Effector memory CD8-positive, alpha-beta T cell (primary cell): ENCODE measurements around the gene ARV1.
A peak's percentile ranks its signal among the peaks of the same experiment; 100 is the strongest.

Experiments used
- ATAC-seq: fragments of 150-1000 bp; cut with Tn5 transposase; replicated peaks from 2 replicates; pipeline ENCODE4 v1.10.0; 2021; ENCODE audit warnings: mild to moderate bottlenecking, moderate library complexity
- DNase-seq, 3 experiments: peaks; one replicate each; pipeline ENCODE4 v3.0.0; 2021
- H3K27ac Mint-ChIP-seq, 2 donors: one replicate each; pipeline ENCODE4 v1.8.0; 2022; ENCODE audit warnings: mild to moderate bottlenecking in 2 of 2, mixed read lengths in 2 of 2, moderate library complexity in 2 of 2
- H3K27me3 Mint-ChIP-seq, 2 donors: one replicate each; pipeline ENCODE4 v1.8.0; 2022; ENCODE audit warnings: mixed read lengths in 2 of 2
- H3K36me3 Mint-ChIP-seq: one replicate; pipeline ENCODE4 v1.8.0; 2022; ENCODE audit warnings: mild to moderate bottlenecking, moderate library complexity, mixed read lengths; ENCODE audit not compliant: insufficient read depth
- H3K4me1 Mint-ChIP-seq, 2 donors: one replicate each; pipeline ENCODE4 v1.8.0; 2022; ENCODE audit warnings: low read depth in 2 of 2, mixed read lengths in 2 of 2
- H3K4me3 Mint-ChIP-seq, 2 donors: one replicate each; pipeline ENCODE4 v1.8.0; 2022; ENCODE audit warnings: mild to moderate bottlenecking in 2 of 2, mixed read lengths in 2 of 2, moderate library complexity in 2 of 2
- H3K9me3 Mint-ChIP-seq, 2 donors: one replicate each; pipeline ENCODE4 v1.8.0; 2022; ENCODE audit warnings: mixed read lengths in 2 of 2
- total RNA-seq, 9 experiments: gene quantifications; one replicate each; lab custom pipeline; 2026; lab: John Stamatoyannopoulos, UW

The ARV1 gene
- 4.7 to 14.5 (median 11.0) reads per million in 9 experiments for total RNA-seq

DNA sequence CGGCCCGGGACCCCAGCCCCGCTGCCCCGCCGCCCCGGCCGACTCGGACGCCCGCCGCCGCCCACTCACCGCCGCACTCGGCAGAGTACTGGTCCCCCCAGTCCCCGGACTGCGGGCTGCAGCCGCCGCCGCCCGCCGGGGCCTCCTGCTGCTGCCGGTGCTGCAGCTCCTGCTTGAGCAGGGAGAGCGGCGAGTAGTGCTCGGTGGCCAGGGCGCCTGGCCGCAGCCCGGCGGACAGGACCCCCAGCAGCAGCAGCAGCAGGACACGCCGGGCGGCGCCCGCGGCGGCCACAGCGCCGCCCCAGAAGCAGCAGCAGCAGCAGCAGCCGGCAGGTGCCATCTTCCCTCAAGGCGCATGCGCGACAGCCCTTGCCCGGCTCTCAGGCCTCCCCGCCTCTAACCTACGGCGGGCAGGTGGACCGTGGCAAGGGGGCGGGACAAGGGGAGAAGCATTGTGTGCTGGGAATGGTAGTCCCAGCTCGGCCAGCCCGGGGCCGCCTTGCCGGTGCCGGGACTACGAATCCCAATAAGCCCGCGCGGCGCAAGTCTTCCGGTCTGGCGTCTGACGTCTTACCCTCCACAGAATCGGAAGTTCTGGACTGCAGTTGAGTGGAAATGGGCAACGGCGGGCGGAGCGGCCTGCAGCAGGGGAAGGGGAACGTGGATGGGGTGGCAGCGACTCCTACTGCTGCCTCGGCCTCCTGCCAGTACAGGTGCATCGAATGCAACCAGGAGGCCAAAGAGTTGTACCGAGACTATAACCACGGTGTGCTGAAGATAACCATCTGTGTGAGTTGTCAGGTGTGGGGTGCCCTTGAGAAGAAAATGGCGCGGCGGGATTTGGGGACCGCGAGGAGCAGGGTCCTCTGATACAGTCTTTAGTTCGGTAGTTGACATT, at the start of gene ARV1, which contains the start of gene TTC13:
ARV1 (plus strand) TSS at position 604 of the 898 bp plus-strand sequence; CDS start at position 616, 12 bp downstream.
TTC13 (minus strand) TSS at position 371 of the 898 bp plus-strand sequence; CDS start at position 340, 31 bp downstream.
- Mint-ChIP-seq H3K27ac (peak within 1 kb of the TSS; percentile 94 to 95), H3K27me3 (no peaks in the 10 kb centered on the region), H3K36me3 (peaks cover 27% of the 10 kb centered on the region), H3K4me1 (peaks cover 28 to 38% of the 10 kb centered on the region in 2 donors), H3K9me3 (no peaks in the 10 kb centered on the region), H3K4me3 (peak within 1 kb of the TSS; percentile 85 to 94)
- DNase-seq (peak; percentile 92 to 94 (median 93)), ATAC-seq (peak; percentile 87)

DNA sequence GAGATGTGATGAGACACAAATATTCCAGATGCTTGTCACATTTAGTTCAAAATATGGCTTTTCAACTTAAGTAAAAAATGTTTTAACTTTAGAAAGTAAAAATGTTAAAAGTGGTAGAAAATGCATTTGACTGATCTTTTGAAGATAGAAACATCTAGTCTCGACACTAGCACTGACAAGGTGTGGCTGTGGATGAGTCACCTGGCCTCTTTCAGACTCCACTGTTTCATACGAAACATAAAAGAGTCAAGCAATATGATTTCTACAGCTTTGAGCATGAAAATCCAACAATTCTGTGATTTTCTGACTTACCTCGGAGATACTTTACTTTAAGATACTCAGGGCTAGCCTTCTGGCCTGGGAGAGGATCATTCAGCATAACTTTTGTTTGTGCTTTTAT, 47.9 kb upstream of the ARV1 start:
- Mint-ChIP-seq H3K27me3 (no peaks in the 10 kb centered on the region), H3K4me3 (no peak overlapping the region), H3K9me3 (no peaks in the 10 kb centered on the region), H3K36me3 (peaks cover 62% of the 10 kb centered on the region), H3K27ac (no peak overlapping the region), H3K4me1 (peaks cover 0 to 9% of the 10 kb centered on the region in 2 donors)
- ATAC-seq (no peak), DNase-seq (no peak)

DNA sequence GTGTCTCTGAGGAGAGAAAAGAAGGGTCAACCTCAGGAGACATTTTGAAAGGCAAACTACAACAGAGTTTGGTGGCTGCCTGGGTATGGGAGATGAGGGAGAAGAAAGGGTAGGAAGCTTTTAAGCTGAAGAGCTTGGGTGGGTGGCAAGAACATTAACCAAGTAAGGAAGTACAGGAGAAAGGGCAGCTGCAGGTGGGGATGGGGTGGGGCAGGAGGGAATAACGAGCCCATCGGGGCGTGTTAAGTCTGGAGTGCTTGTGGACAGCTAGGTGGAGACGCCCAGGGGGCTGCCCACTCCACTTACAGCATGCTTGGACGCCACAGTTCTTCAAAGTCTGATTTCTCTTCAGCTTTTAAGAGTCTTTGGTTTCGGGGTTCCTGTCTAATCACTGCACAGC, 43.0 kb upstream of the ARV1 start:
- no peak overlapping the region for H3K4me3 Mint-ChIP-seq
- no peaks in the 10 kb centered on the region for H3K27me3 Mint-ChIP-seq
- H3K4me1 Mint-ChIP-seq, result peaks cover 1 to 18% of the 10 kb centered on the region in 2 donors
- H3K9me3 Mint-ChIP-seq, result no peaks in the 10 kb centered on the region
- H3K27ac Mint-ChIP-seq, result peak overlapping the region; percentile 9 to 61
- DNase-seq (no peak), ATAC-seq (no peak)
- peaks cover 32% of the 10 kb centered on the region for H3K36me3 Mint-ChIP-seq

DNA sequence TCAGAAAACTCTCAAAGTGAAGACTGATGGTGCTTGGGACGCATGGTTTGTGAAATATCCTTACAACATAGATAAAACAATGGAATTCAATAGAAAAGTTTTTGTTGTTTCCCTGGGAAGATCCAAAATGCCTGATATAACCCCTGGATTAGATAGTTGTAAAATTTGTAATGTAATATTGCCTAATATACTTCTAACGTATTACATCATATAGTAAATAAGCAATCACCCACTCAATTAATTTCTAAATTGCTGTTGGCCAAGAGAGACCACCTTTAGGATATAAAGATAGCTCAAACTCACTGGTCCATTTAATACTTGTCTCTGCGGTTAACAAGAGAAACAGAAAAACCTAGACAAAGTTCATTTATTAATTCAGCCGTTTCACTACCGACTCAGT, 42.4 kb upstream of the ARV1 start:
- Mint-ChIP-seq H3K9me3 (no peaks in the 10 kb centered on the region), H3K27me3 (no peaks in the 10 kb centered on the region), H3K4me1 (peaks cover 1 to 18% of the 10 kb centered on the region in 2 donors), H3K36me3 (peaks cover 30% of the 10 kb centered on the region), H3K4me3 (no peak overlapping the region), H3K27ac (peak overlapping the region; percentile 21 to 61)
- ATAC-seq (no peak), DNase-seq (no peak)

DNA sequence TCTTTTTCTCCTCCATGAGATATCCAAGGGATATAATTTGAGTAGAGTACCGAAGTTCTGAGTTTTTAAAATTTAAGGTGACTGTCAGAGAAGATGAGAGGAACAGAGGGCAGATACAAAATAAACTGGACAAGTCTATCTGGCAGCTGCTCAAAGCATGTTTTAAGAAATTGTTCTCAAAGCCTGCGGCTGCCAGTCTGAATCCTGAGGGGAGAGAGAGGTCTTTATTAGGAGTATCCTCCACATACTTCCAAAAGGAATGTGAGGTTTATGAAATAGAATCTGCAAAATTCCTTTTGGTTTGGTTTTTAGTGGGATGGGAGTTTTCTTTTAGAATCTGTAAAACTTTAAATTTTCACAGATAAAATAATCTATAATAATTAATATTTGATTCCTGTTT, 41.5 kb upstream of the ARV1 start:
- Mint-ChIP-seq H3K27ac (peak overlapping the region; percentile 21 to 61), H3K27me3 (no peaks in the 10 kb centered on the region), H3K36me3 (peaks cover 21% of the 10 kb centered on the region), H3K4me1 (peaks cover 1 to 18% of the 10 kb centered on the region in 2 donors), H3K4me3 (no peak overlapping the region), H3K9me3 (no peaks in the 10 kb centered on the region)
- DNase-seq, result no peak
- no peak for ATAC-seq

DNA sequence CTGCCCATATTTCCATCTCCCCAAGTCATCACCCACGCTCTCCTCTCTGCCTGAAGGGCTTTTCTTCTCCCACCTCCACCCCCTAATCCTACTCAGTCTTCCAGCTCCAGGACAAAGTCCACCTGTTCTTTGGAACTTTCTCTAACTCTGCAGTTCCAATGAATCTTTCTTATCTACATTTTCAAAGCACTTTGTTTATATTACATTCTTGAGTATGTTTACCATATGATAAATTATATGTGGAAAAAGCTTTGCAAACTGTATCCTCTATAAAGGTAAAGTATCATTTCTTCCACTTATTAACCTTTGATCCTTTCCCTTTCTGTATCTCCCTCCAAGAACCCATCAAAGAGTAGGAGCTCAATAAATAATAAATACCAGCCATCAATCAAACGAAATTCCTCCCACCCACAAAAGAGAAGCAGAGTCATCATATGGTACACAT, 39.9 kb upstream of the ARV1 start:
- DNase-seq (no peak), ATAC-seq (no peak)
- H3K36me3 Mint-ChIP-seq, result peaks cover 22% of the 10 kb centered on the region
- H3K27ac Mint-ChIP-seq, result peak overlapping the region in 1 of 2 donors; percentile 77
- no peak overlapping the region for H3K4me3 Mint-ChIP-seq
- H3K4me1 Mint-ChIP-seq, result peaks cover 3 to 22% of the 10 kb centered on the region in 2 donors
- no peaks in the 10 kb centered on the region for H3K27me3 Mint-ChIP-seq
- H3K9me3 Mint-ChIP-seq, result no peaks in the 10 kb centered on the region

DNA sequence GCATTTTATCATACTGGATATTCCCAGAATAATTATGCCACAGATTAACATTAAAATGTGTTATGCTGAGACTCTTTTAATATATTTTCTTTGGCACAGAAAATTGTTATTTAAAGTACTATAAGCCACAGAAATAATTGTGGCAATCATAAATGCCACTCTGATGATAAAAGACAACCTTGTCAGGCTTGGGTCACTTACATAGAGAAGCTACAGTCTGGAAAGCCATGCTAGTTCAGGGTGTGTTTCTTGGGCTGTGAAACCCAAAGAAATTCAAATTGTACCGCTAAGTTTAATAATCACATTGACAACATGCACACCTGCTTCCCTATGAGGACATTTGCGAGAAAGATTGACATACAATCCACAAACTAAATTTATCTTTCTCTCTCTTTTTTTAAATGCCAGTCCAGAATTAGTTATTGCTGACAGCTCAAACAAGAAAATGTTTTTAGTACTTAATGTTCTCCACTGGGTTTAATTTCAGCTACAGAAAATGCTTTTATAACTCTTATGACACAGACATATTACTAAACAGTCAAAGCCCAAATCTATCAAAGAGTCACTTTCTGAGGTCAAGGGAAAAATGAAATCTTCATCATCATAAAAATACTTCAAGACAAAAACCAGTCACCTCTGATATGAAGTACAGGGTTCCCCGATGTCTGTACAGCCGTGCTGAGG, 38.9 kb upstream of the ARV1 start:
- ATAC-seq, result no peak
- no peak overlapping the region for H3K4me3 Mint-ChIP-seq
- H3K4me1 Mint-ChIP-seq, result peaks cover 3 to 22% of the 10 kb centered on the region in 2 donors
- no peak for DNase-seq
- H3K9me3 Mint-ChIP-seq, result no peaks in the 10 kb centered on the region
- H3K27ac Mint-ChIP-seq, result peak overlapping the region in 1 of 2 donors; percentile 11
- H3K27me3 Mint-ChIP-seq, result no peaks in the 10 kb centered on the region
- H3K36me3 Mint-ChIP-seq, result peaks cover 22% of the 10 kb centered on the region

GRCh38 chr1:230940848-230941247, 38.0 kb upstream of the ARV1 start:
- ATAC-seq, result no peak
- H3K4me3 Mint-ChIP-seq, result no peak overlapping the region
- H3K4me1 Mint-ChIP-seq, result peaks cover 3 to 13% of the 10 kb centered on the region in 2 donors
- no peaks in the 10 kb centered on the region for H3K27me3 Mint-ChIP-seq
- peaks cover 22% of the 10 kb centered on the region for H3K36me3 Mint-ChIP-seq
- DNase-seq, result no peak
- no peaks in the 10 kb centered on the region for H3K9me3 Mint-ChIP-seq
- no peak overlapping the region for H3K27ac Mint-ChIP-seq

- no peaks in the 10 kb centered on the region for H3K27me3 Mint-ChIP-seq
- H3K4me1 Mint-ChIP-seq, result peaks cover 5 to 11% of the 10 kb centered on the region in 2 donors
- H3K9me3 Mint-ChIP-seq, result no peaks in the 10 kb centered on the region
- H3K4me3 Mint-ChIP-seq, result no peak overlapping the region
- peak overlapping the region in 1 of 2 donors; percentile 41 for H3K27ac Mint-ChIP-seq
- peaks cover 29% of the 10 kb centered on the region for H3K36me3 Mint-ChIP-seq
- no peak for DNase-seq
- no peak for ATAC-seq
Measured at GRCh38 chr1:230943048-230943593, 35.8 kb upstream of the ARV1 start.

GRCh38 chr1:230948301-230948700, 30.6 kb upstream of the ARV1 start:
- DNase-seq (no peak), ATAC-seq (no peak)
- H3K27me3 Mint-ChIP-seq, result no peaks in the 10 kb centered on the region
- peaks cover 7% of the 10 kb centered on the region in 2 donors for H3K4me1 Mint-ChIP-seq
- H3K27ac Mint-ChIP-seq, result peak overlapping the region in 1 of 2 donors; percentile 84
- peaks cover 34% of the 10 kb centered on the region for H3K36me3 Mint-ChIP-seq
- no peaks in the 10 kb centered on the region for H3K9me3 Mint-ChIP-seq
- H3K4me3 Mint-ChIP-seq, result no peak overlapping the region

- Mint-ChIP-seq H3K36me3 (peaks cover 31% of the 10 kb centered on the region), H3K4me1 (peaks cover 7% of the 10 kb centered on the region in 2 donors), H3K4me3 (no peak overlapping the region), H3K27ac (peak overlapping the region in 1 of 2 donors; percentile 84), H3K27me3 (no peaks in the 10 kb centered on the region), H3K9me3 (no peaks in the 10 kb centered on the region)
- no peak for ATAC-seq
- no peak for DNase-seq
Measured at GRCh38 chr1:230948903-230949302, 30.0 kb upstream of the ARV1 start.

GRCh38 chr1:230950404-230950803, 28.5 kb upstream of the ARV1 start:
- H3K27ac Mint-ChIP-seq, result no peak overlapping the region
- no peaks in the 10 kb centered on the region for H3K9me3 Mint-ChIP-seq
- no peaks in the 10 kb centered on the region for H3K27me3 Mint-ChIP-seq
- no peak for ATAC-seq
- peaks cover 36% of the 10 kb centered on the region for H3K36me3 Mint-ChIP-seq
- H3K4me1 Mint-ChIP-seq, result peaks cover 7% of the 10 kb centered on the region in 2 donors
- H3K4me3 Mint-ChIP-seq, result no peak overlapping the region
- DNase-seq, result no peak

DNA sequence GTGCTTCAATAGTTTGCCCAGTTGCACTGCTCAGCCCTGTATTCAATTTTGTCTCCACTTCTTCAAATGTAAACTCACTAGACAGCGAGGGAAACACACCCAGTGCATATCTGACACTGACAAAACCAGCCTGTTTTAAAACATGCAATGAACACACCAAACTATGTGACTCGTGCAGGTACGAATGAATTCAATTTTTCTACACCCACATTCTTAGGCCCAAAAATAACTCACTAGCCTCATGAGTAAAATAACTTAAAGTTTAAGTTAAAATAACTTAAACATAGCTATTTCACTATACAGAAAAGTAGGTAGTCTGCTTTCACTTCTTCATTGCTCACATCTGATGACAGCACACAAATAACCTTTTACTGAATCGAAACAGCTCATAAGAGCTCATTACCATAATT, 21.3 kb upstream of the ARV1 start:
- Mint-ChIP-seq H3K9me3 (no peaks in the 10 kb centered on the region), H3K27ac (no peak overlapping the region), H3K4me3 (no peak overlapping the region), H3K36me3 (peaks cover 47% of the 10 kb centered on the region), H3K4me1 (peaks cover 18 to 19% of the 10 kb centered on the region in 2 donors), H3K27me3 (no peaks in the 10 kb centered on the region)
- DNase-seq (no peak), ATAC-seq (no peak)
